Activated CD8-positive, alpha-beta memory T cell treated with anti-CD3 and anti-CD28 coated beads for 36 hours (primary cell): ENCODE results near the gene CCDC154. TPM values are rescaled to one million over a fixed set of nuclear protein-coding genes. Genes with fewer than 3 reads are reported as not detected.

Experiments
- total RNA-seq, 2 experiments: library from RNA; stranded (reverse); gene quantifications; one replicate each; pipeline ENCODE4 v1.2.3, GENCODE V29; 2021

The CCDC154 gene
- total RNA-seq, 2 experiments from 2014 or later = 1.2 to 1.4 TPM

Other genes with a start within 250 kb of the CCDC154 start
- gene TPSG1, start 219.3 kb downstream of the CCDC154 start, total RNA-seq = not detected
- gene TPSB2, start 214.4 kb downstream of the CCDC154 start, total RNA-seq = not detected
- not detected for gene TPSAB1, start 203.9 kb downstream of the CCDC154 start, total RNA-seq
- gene TPSD1, start 188.5 kb downstream of the CCDC154 start, total RNA-seq = not detected
- gene UBE2I, start 134.9 kb downstream of the CCDC154 start, total RNA-seq = 100 to 1,000 TPM; 241 to 249 TPM
- gene BAIAP3, start 110.9 kb downstream of the CCDC154 start, total RNA-seq = under 1 TPM; 0.31 to 0.34 TPM
- gene TSR3, start 92.7 kb downstream of the CCDC154 start, total RNA-seq = 10 to 100 TPM; 86.5 to 92.1 TPM
- 10 to 100 TPM; 25.7 to 26.1 TPM for gene GNPTG, start 92.6 kb downstream of the CCDC154 start, total RNA-seq
- gene UNKL, start 29.9 kb downstream of the CCDC154 start, total RNA-seq = 10 to 100 TPM; 35.7 to 36.0 TPM
- gene UQCC4, start 23.8 kb downstream of the CCDC154 start, total RNA-seq = 10 to 100 TPM; 25.8 to 27.0 TPM
- under 1 TPM; 0.34 to 0.70 TPM for gene PERCC1, start 13.5 kb downstream of the CCDC154 start, total RNA-seq
- 10 to 100 TPM; 52.3 to 53.8 TPM for gene CLCN7, start 30.5 kb upstream of the CCDC154 start, total RNA-seq
- gene PTX4, start 44.4 kb upstream of the CCDC154 start, total RNA-seq = not detected
- gene TELO2, start 48.8 kb upstream of the CCDC154 start, total RNA-seq = 10 to 100 TPM; 88.2 to 89.3 TPM
- 10 to 100 TPM; 22.6 to 22.8 TPM for gene TMEM204, start 89.1 kb upstream of the CCDC154 start, total RNA-seq
- 10 to 100 TPM; 10.4 to 11.0 TPM for gene IFT140, start 167.5 kb upstream of the CCDC154 start, total RNA-seq
- 10 to 100 TPM; 23.6 to 24.3 TPM for gene CRAMP1, start 167.8 kb upstream of the CCDC154 start, total RNA-seq
- 100 to 1,000 TPM; 101 to 109 TPM for gene JPT2, start 233.7 kb upstream of the CCDC154 start, total RNA-seq